ENCODE results near the gene CDH5.

The CDH5 gene

DNA sequence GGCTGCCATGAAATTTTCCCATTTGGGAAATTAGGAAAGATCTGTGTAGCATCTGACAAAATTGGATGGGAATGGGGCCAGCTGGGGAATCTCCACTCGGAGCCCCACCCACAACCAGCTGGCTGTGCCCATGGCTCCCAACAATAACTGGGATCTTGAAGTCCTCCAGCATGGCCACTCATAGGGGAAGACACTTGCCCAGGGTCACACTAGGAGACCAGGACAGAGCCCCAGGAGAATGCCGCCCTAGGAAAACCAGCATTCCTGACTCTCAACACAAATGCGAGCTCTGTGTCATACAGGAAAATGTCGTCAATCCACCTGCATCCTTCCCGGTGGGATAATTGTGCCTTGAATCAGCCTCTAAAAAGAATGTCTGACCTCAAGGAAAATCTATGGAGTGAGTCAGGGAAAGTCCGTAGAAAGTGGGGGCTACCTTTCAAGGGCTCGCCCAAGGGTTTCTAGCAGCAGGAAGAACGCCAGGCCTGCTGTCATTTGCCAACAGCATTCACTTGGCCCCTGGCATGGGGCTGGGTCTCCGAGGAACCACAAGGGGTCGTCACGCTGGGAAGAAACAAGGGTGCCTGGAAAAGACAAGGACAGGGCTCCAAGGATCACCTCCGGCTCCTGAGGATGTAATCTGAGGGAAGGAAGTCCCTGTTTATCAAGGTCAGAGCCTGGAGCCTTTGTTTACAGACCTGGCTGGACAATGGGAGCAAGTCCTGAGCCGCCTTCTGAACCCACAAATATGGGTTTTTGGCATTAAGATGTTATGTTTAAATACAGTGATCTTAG, 15.9 kb downstream of the CDH5 start:
- Histone ChIP-seq H3K27ac (ENCODE audit: insufficient read depth, low read depth, low read length, poor library complexity, severe bottlenecking) (no peak overlapping the region), H3K27me3 (ENCODE audit: control insufficient read depth, insufficient read depth, low read length, poor library complexity, severe bottlenecking) (no peaks in the 10 kb centered on the region), H3K4me3 (ENCODE audit: insufficient read depth, low read depth, low read length) (no peak overlapping the region), H3K36me3 (ENCODE audit: control insufficient read depth, insufficient read depth, low read length) (no peaks in the 10 kb centered on the region), H3K4me1 (ENCODE audit: control insufficient read depth, insufficient read depth, low read length) (no peaks in the 10 kb centered on the region), H3K9me3 (ENCODE audit: control insufficient read depth, low read length) (no peaks in the 10 kb centered on the region)
- 84 to 87% methylated on average over 13 of the region's 13 CpGs for WGBS, 2 experiments

DNA sequence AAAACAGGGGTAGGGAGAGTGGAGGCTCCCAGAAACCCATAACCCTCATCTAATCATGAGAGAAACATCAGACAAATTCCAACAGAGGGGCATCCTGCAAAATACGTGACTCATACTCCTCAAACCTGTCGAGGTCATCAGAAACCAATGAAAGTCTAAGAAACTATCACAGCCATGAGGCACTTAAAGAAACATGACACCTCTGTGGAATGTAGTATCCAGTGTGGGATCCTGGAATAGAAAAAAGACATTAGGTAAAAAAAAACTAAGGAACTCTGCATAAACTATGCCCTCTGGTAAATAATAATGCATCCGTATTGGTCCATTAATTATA, 16.4 kb downstream of the CDH5 start:
- H3K4me1 ChIP-seq (ENCODE audit: control insufficient read depth, insufficient read depth, low read length): no peaks in the 10 kb centered on the region
- no peak overlapping the region for H3K27ac ChIP-seq (ENCODE audit: insufficient read depth, low read depth, low read length, poor library complexity, severe bottlenecking)
- WGBS, 2 experiments: 87 to 94% methylated on average over 3 of the region's 3 CpGs
- H3K4me3 ChIP-seq (ENCODE audit: insufficient read depth, low read depth, low read length): no peak overlapping the region
- no peaks in the 10 kb centered on the region for H3K9me3 ChIP-seq (ENCODE audit: control insufficient read depth, low read length)
- H3K36me3 ChIP-seq (ENCODE audit: control insufficient read depth, insufficient read depth, low read length): no peaks in the 10 kb centered on the region
- H3K27me3 ChIP-seq (ENCODE audit: control insufficient read depth, insufficient read depth, low read length, poor library complexity, severe bottlenecking): no peaks in the 10 kb centered on the region

DNA sequence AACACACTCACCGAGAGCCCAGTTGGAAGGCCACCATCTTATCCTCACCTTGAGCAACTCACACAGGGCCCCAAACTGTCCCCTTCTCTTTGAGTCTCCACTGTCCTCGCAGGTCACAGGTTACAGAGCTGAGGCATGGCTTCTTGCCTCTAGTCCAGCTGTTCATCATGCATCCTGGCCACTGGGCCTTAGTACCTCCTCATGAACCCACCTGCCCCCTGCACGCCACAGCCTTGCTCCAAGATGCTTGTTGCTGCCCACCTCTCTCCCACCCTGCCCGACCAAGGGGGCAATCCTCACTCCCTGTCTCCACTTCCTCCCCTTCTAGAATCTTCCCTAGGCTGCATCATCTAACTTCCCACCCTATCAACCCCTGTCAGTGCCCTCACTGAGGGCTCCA, 17.1 kb downstream of the CDH5 start:
- 91 to 94% methylated on average over 4 of the region's 4 CpGs for WGBS, 2 experiments
- no peak overlapping the region for H3K4me3 ChIP-seq (ENCODE audit: insufficient read depth, low read depth, low read length)
- H3K27ac ChIP-seq (ENCODE audit: insufficient read depth, low read depth, low read length, poor library complexity, severe bottlenecking): no peak overlapping the region
- H3K36me3 ChIP-seq (ENCODE audit: control insufficient read depth, insufficient read depth, low read length): no peaks in the 10 kb centered on the region
- no peaks in the 10 kb centered on the region for H3K4me1 ChIP-seq (ENCODE audit: control insufficient read depth, insufficient read depth, low read length)
- no peaks in the 10 kb centered on the region for H3K9me3 ChIP-seq (ENCODE audit: control insufficient read depth, low read length)
- no peaks in the 10 kb centered on the region for H3K27me3 ChIP-seq (ENCODE audit: control insufficient read depth, insufficient read depth, low read length, poor library complexity, severe bottlenecking)

DNA sequence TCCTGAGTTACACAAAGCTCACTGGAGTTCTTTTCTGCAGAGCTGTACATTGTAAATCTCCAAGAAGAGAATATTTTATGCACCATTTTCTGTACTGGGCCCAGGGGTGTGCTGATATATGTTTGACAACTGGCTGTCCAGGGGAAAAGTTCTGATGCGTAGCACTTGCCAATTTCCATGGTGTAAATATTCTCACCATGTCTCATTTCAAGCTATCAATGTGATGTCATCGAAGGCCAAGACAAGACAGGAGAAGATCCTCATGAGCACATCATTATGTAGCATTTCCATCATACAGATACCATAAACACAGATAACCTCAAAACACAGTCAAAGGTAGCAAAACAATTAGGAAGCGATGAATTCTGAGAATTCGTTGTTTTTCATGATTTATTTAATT, 18.9 kb downstream of the CDH5 start:
- 92 to 93% methylated on average over 4 of the region's 4 CpGs for WGBS, 2 experiments
- Histone ChIP-seq H3K27me3 (ENCODE audit: control insufficient read depth, insufficient read depth, low read length, poor library complexity, severe bottlenecking) (no peaks in the 10 kb centered on the region), H3K4me3 (ENCODE audit: insufficient read depth, low read depth, low read length) (no peak overlapping the region), H3K9me3 (ENCODE audit: control insufficient read depth, low read length) (no peaks in the 10 kb centered on the region), H3K4me1 (ENCODE audit: control insufficient read depth, insufficient read depth, low read length) (no peaks in the 10 kb centered on the region), H3K27ac (ENCODE audit: insufficient read depth, low read depth, low read length, poor library complexity, severe bottlenecking) (no peak overlapping the region), H3K36me3 (ENCODE audit: control insufficient read depth, insufficient read depth, low read length) (no peaks in the 10 kb centered on the region)

DNA sequence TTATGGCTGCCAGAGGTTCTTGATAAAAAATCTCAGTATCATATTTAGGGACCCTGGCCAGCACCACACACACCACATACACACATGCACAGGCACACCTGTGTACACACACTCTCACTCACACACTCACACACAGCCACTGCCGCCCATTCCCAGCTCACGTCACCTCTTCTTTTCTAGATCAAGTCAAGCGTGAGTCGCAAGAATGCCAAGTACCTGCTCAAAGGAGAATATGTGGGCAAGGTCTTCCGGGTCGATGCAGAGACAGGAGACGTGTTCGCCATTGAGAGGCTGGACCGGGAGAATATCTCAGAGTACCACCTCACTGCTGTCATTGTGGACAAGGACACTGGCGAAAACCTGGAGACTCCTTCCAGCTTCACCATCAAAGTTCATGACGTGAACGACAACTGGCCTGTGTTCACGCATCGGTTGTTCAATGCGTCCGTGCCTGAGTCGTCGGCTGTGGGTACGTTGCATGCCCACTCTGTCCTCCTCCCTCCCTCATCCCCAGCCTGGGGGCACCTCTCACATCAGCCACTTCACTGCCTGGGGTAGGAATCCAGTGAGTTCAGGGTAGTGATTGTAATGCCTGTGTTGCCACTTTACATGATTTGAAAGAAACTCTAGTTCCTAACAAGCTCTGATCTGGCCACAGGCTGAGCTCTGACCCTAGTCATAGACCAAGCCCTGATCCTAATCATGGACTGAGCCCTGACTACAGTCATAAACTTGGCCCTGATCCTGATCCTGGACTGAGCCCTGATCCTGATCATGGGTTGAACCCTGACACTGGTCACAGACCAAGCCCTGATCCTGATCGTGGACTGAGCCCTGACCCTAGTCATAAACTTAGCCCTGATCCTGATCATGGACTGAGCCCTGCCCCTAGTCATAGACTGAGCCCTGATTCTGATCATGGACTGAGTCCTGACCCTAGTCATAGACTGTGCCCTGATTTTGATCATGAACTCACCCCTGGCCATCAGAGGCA, 20.4 kb downstream of the CDH5 start:
- Histone ChIP-seq H3K4me3 (ENCODE audit: insufficient read depth, low read depth, low read length) (no peak overlapping the region), H3K27ac (ENCODE audit: insufficient read depth, low read depth, low read length, poor library complexity, severe bottlenecking) (no peak overlapping the region), H3K4me1 (ENCODE audit: control insufficient read depth, insufficient read depth, low read length) (no peaks in the 10 kb centered on the region), H3K36me3 (ENCODE audit: control insufficient read depth, insufficient read depth, low read length) (no peaks in the 10 kb centered on the region), H3K27me3 (ENCODE audit: control insufficient read depth, insufficient read depth, low read length, poor library complexity, severe bottlenecking) (no peaks in the 10 kb centered on the region), H3K9me3 (ENCODE audit: control insufficient read depth, low read length) (no peaks in the 10 kb centered on the region)
- 89 to 91% methylated on average over 20 of the region's 20 CpGs for WGBS, 2 experiments

DNA sequence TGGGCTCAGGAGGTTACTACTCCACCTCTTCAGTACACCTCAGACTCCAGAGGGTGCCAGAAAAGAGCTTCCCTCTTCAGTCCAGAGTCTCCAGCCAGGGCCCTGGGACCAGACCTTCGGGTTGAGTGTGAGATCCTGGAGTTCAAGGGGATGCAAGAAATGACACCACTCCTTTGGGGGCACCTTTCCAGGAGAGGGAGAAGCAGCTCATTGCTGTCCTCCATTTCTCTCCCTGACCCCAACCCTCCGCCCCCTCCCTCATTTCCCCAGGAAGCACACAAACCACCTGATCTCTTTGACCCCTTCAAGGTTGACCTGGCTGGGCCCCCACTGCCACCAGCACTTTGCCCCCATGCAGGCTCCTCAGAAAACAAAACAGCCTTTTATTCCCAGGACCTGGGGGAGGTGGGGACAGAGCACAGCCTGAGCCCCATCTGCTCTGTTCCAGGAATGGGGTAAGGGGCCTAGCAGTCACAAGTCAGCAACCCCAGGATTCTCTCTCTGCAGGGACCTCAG, 21.4 kb downstream of the CDH5 start:
- H3K27ac ChIP-seq (ENCODE audit: insufficient read depth, low read depth, low read length, poor library complexity, severe bottlenecking): no peak overlapping the region
- no peaks in the 10 kb centered on the region for H3K4me1 ChIP-seq (ENCODE audit: control insufficient read depth, insufficient read depth, low read length)
- no peaks in the 10 kb centered on the region for H3K9me3 ChIP-seq (ENCODE audit: control insufficient read depth, low read length)
- 89 to 90% methylated on average over 2 of the region's 2 CpGs for WGBS, 2 experiments
- no peak overlapping the region for H3K4me3 ChIP-seq (ENCODE audit: insufficient read depth, low read depth, low read length)
- H3K27me3 ChIP-seq (ENCODE audit: control insufficient read depth, insufficient read depth, low read length, poor library complexity, severe bottlenecking): no peaks in the 10 kb centered on the region
- H3K36me3 ChIP-seq (ENCODE audit: control insufficient read depth, insufficient read depth, low read length): no peaks in the 10 kb centered on the region

DNA sequence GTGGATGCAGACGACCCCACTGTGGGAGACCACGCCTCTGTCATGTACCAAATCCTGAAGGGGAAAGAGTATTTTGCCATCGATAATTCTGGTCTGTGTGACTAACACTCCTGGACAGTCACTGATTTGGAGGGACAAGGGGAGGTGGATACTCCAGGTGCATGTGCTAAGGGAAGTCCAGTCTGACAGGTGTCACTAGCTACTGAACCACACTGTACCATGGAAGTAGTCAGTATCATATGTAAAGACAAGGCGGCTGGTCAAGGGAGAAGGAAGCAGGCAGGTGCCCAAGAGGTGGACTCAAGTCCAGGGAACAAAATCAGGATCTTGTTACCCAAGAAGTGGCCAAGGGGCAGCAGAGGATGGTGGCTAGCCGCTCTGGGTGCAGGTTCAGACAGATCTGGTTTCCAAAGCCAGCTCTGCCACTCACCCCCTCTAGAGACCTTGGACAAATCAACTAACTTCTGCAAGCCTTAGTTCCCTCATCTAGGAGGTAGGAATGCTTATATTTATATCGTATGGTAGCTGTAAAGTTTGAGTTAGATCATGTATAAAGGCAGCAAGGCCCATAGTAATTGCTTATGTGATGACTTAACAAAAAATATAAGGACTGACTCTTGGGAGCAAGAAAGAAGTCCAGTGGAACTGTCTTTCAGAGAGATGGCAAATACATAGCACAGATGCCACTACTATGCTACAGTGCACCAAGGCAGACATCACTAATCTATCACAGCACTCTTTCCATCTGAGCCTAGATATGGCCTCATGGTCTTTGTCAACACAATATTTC, 22.1 kb downstream of the CDH5 start:
- H3K27ac ChIP-seq (ENCODE audit: insufficient read depth, low read depth, low read length, poor library complexity, severe bottlenecking): no peak overlapping the region
- H3K36me3 ChIP-seq (ENCODE audit: control insufficient read depth, insufficient read depth, low read length): no peaks in the 10 kb centered on the region
- 90 to 91% methylated on average over 6 of the region's 6 CpGs for WGBS, 2 experiments
- no peak overlapping the region for H3K4me3 ChIP-seq (ENCODE audit: insufficient read depth, low read depth, low read length)
- H3K4me1 ChIP-seq (ENCODE audit: control insufficient read depth, insufficient read depth, low read length): no peaks in the 10 kb centered on the region
- H3K9me3 ChIP-seq (ENCODE audit: control insufficient read depth, low read length): no peaks in the 10 kb centered on the region
- H3K27me3 ChIP-seq (ENCODE audit: control insufficient read depth, insufficient read depth, low read length, poor library complexity, severe bottlenecking): no peaks in the 10 kb centered on the region

DNA sequence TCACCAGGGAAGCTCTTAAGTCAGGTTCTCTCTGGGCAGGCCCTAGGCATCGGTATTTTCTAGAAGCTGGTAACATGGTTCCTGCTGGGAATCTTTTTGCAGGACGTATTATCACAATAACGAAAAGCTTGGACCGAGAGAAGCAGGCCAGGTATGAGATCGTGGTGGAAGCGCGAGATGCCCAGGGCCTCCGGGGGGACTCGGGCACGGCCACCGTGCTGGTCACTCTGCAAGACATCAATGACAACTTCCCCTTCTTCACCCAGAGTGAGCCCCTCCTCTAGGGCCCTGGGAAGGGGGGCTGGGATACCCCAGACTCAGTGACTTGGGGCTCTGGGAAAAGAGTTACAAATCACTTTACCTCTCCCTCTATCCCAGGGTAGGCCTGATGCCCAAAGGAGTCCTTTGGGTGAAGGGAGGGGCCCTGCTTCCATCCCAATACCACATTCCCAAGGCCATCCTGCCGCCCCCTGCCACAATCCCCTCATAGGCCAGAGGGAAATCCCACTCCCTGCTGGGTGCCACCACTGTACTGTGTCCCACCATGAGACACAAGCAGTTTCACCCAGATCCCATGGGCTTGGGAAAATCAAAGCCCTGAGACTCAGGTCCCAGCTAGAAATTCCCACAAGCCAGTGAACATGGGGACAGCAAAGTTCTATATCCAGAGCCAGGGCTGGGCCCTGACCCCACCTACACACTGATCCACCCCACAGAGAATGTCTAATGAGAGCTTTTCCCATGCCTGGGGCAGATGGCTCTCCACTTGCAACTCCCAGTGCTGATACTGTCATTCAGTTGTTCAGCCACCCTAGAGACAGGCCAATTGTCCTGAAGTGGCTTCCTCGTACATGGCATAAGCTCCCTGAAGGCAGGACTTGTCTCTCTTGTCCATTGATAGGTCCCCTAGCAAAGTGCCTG, 23.0 kb downstream of the CDH5 start:
- Histone ChIP-seq H3K27me3 (ENCODE audit: control insufficient read depth, insufficient read depth, low read length, poor library complexity, severe bottlenecking) (no peaks in the 10 kb centered on the region), H3K4me1 (ENCODE audit: control insufficient read depth, insufficient read depth, low read length) (no peaks in the 10 kb centered on the region), H3K27ac (ENCODE audit: insufficient read depth, low read depth, low read length, poor library complexity, severe bottlenecking) (no peak overlapping the region), H3K4me3 (ENCODE audit: insufficient read depth, low read depth, low read length) (no peak overlapping the region), H3K36me3 (ENCODE audit: control insufficient read depth, insufficient read depth, low read length) (no peaks in the 10 kb centered on the region), H3K9me3 (ENCODE audit: control insufficient read depth, low read length) (no peaks in the 10 kb centered on the region)
- 90 to 91% methylated on average over 13 of the region's 13 CpGs for WGBS, 2 experiments

DNA sequence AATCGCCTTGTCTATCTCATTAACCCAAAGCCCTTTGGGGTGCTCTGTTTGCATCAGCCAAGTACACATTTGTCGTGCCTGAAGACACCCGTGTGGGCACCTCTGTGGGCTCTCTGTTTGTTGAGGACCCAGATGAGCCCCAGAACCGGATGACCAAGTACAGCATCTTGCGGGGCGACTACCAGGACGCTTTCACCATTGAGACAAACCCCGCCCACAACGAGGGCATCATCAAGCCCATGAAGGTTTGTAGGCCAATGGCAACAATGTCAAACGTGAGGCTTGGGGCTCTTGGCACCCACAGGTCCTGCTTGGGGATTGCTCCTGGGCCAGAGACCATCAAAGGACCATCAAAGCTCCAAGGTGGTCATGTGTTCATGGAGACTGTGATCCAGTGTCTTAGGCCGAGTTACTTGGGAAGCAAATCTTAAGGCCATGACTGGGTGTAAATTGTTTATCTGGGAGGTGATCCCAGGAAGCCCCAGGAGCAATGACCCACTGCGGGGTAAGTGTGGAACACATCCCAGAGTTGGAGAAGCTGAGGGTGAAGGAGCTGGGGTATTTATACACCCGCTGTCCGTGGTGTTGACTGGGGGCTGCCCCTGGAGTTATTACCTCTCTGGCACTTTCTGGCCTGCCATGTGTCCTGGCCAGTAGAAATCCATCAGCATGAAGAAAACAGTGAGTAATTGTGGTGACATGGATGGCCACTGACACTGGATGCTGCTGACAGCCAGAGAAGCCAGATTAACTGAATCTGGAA, 24.0 kb downstream of the CDH5 start:
- Histone ChIP-seq H3K9me3 (ENCODE audit: control insufficient read depth, low read length) (no peaks in the 10 kb centered on the region), H3K27me3 (ENCODE audit: control insufficient read depth, insufficient read depth, low read length, poor library complexity, severe bottlenecking) (no peaks in the 10 kb centered on the region), H3K36me3 (ENCODE audit: control insufficient read depth, insufficient read depth, low read length) (no peaks in the 10 kb centered on the region), H3K4me3 (ENCODE audit: insufficient read depth, low read depth, low read length) (no peak overlapping the region), H3K4me1 (ENCODE audit: control insufficient read depth, insufficient read depth, low read length) (no peaks in the 10 kb centered on the region), H3K27ac (ENCODE audit: insufficient read depth, low read depth, low read length, poor library complexity, severe bottlenecking) (no peak overlapping the region)
- WGBS, 2 experiments: 92 to 93% methylated on average over 14 of the region's 14 CpGs

All from ectodermal cell (in vitro differentiated cells).